Measurements from ENCODE around the gene TMEFF2. TPM values are rescaled to one million over a fixed set of nuclear protein-coding genes. Genes with fewer than 3 reads are reported as not detected.
"Not testable (repeated sequence)": the region's sequence is repeated elsewhere in the genome, so short reads cannot be mapped to it uniquely, and the experiment has no call there.

The TMEFF2 gene
- total RNA-seq, 1 experiment from 2014 or later: 72.6 TPM

DNA sequence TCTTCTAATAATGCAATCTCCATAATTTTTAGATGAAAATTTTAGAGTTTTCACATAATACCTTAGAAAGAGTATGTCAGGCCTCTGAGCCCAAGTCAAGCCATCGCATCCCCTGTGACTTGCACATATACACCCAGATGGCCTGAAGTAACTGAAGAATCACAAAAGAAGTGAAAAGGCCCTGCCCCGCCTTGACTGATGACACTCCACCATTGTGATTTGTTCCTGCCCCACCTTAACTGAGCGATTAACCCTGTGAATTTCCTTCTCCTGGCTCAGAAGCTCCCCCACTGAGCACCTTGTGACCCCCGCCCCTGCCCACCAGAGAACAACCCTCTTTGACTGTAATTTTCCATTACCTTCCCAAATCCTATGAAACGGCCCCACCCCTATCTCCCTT, 64.4 kb downstream of the TMEFF2 start:
- DNase-seq (ENCODE audit: low read depth): not testable (repeated sequence)

DNA sequence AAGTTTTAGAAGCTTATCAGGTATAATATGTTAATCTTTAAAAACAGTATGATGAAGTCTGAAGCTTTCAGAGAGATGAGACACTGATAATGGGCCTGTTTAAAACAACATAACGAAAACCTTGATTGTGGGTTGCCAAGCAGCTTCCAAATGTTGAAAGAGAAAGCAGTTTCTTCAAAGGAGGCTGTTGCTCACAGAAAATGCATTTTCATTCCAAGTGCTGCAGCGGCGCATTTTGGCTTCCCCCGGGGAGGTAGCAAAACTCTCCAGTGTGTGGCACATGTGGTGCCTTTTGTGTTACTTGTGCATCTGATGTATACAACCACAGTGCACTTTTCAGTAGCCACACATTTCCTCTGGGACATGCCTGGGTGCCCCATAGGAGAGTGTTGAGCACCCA, 66.1 kb downstream of the TMEFF2 start:
- DNase-seq (ENCODE audit: low read depth): peak; percentile 68

DNA sequence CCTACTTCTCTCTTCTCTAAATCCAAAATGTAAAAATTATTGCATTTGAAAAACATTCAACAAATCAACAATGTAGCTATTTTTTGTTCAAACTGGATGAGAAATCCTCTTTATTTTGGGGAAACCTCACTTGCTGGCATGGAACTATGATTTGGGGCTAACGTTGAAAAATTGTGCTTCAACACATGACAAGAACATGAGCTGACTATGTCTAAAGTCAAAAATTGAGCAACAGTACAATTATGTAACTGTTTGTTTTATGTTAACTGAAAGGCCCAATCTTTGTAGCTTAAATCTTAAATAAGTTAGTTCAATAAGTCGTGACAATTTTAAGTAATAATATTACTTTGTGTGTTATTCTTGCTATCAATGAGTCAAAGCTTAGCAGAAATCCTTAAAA, 67.3 kb downstream of the TMEFF2 start:
- peak; percentile 38 for DNase-seq (ENCODE audit: low read depth)

DNA sequence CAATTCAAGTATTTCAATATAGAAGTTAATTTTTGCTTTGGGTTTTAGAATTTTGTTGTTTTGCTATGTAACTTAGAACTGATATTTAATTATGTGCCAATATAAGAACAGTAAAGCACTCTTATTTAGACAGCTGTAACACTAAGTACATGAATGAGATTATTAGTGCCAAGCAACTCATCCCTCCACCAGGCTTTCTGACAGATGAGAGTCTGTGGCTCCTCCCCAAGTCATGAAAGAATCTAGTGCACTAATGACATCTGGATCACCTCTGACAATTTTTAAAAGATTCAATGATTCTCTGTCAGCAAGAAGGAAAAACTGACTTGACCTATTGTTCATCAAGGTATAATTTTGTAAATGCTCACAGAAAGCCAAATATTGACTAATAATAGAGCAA, 67.8 kb downstream of the TMEFF2 start:
- DNase-seq (ENCODE audit: low read depth): peak; percentile 80

DNA sequence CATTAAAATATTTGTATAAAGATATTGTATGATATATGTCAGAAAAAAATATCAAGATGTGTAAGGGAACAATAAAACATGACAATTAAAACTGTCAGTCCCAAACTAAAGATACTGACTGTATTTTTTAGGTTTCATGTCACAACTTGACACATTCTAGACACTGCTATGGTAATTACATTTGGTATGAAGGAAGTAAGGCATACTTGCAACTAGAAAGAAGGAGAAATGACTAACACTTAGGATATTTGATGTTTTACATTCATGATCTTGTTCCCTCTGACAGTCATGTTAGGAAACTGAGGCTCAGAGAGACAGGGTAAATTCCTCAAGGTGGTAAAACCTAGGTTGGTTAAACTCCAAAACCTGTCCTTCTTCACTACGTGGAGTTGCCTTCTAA, 68.3 kb downstream of the TMEFF2 start:
- DNase-seq (ENCODE audit: low read depth): no peak

DNA sequence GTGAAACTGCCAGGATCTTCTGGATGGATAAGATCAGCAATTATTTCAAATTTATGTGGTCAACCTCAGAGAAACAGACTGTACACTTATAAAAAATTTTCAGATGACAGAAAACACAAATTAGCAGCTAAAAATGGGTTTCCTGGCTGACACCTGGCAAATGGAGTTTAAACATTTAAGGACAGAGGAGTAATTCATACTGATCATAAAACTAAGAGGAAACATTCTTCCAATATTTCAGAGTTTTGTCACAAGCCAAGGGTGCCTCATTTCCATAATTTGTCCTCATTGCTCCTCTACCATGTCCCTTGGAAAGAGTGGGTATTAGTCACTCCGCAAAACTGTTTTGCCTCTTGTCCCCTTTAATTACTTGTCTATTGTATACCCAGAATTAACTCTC, 70.2 kb downstream of the TMEFF2 start:
- DNase-seq (ENCODE audit: low read depth): peak; percentile 81

DNA sequence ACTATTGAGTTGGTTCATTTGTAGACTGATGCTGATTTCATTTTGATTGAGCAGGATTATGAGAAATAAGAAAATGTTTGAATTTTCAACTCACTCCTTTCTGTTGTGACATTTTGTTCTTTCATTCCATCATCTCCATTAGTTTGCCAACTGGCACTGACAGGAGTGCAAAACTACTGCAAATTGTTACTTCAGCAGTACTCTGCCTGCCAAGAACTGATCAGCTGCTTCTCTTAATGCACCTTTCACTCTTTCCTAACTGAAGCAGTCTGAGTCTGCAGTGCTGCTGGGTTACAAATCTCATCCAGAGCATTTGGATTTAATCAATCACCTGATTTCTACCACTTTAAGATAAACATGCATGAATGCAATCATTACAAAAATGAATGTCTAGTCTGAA, 70.9 kb downstream of the TMEFF2 start:
- DNase-seq (ENCODE audit: low read depth): peak; percentile 64

DNA sequence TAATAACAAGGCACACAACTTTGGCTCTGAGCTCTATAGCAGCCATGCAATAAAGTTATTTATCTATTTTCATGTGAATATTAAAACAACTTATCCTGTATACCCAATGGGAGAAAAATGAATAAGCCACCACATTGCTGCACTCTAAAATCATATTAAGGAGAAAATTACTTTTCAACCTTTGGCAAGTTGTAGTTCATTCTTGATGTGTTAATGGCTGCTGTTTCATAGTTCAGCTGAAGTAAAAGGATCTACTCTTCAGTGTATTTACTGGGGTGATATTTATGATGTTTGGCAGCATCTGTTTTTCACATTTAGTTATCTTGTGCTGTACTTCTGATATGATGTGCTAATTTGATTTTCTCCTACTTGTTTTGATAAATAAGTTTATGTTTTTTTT, 71.8 kb downstream of the TMEFF2 start:
- DNase-seq (ENCODE audit: low read depth): no peak

DNA sequence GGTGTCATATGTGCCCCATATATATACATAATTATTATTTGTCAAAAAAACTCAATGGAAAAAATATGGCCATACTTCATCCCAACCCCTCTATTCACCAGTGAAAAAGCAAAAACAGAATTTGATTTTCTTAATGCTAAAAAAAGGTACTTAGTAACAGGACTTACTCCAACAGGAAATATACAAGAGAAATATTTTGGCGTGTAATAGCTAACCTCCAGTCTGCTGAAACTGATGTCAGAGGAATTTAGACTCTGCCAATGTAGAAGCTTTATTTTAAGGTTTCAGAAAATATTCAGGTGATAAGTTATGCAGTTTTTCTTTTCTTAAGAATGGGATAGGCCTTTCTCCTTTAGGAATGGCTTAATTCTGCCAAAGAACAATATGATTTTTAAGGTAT, 72.6 kb downstream of the TMEFF2 start:
- no peak for DNase-seq (ENCODE audit: low read depth)

DNA sequence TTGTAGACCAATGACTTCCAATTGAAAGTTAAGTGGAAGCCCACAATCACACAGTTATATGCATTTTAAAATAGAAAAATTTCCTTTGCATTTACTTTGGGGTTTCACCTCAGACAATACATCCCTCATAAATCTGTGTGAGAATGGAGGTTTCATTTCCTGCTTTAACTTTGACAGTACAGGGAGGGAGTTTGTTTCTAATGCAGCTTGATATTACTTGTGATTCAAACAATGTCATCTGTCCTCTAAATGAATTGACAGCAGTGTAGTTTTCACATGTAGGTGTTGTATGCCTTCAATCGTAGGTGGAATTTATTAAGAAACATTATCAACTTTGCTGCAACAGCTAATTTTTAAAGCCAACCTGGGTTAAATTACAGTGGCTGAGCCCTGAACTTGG, 75.2 kb downstream of the TMEFF2 start:
- no peak for DNase-seq (ENCODE audit: low read depth)

DNA sequence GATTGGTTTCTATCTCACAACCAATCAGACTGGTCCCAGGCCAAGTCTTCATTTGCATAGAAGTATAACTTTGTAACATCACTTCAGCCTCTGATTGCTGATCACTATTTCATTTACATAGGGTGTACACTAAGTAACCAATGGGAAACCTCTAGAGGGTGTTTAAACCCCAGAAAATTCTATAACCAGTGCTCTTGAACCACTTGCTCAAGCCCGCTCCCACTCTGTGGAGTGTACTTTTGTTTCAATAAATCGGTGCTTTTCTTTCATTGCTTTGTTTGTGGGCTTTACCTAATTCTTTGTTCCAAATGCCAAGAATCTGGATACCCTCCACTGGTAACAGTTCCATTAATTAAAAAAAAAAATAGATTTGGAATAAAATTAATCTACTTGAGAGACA, 77.0 kb downstream of the TMEFF2 start:
- no peak for DNase-seq (ENCODE audit: low read depth)

DNA sequence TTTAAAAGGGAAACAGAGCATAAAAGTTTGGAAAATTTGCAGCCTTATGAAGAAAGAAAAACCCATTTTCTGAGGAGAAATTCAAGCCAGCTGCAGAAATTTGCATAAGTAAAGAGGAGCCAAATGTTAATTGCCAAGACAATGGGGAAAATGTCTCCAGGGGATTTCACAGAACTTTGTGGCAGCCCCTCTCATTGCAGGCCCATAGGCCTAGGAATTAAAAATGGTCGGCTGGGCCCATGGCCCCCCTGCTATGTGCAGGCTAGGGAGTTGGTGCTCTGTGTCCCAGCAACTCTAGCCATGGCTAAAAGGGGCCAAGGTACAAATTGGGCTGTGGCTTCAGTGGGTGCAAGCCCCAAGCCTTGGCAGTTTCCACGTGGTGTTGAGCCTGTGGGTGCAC, 83.2 kb downstream of the TMEFF2 start:
- not testable (repeated sequence) for DNase-seq (ENCODE audit: low read depth)

DNA sequence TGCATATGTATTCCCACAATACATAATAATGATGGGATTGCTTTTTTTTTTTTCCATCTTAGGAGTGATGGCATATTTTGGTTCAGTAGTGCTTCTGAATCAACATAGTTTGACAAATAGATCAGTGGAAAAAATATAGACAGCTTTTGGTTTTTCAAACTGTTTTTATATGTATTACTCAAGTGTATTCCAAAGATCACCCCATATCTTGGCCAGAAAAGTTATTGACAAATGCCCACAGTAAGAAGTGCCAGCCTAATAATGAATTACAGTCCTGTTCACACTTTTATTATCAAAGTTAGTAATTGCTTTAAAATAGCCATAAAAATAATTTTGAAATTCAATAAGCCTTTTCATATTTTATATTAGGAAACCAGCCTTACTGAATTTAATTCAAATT, 95.0 kb downstream of the TMEFF2 start:
- DNase-seq (ENCODE audit: low read depth): no peak

DNA sequence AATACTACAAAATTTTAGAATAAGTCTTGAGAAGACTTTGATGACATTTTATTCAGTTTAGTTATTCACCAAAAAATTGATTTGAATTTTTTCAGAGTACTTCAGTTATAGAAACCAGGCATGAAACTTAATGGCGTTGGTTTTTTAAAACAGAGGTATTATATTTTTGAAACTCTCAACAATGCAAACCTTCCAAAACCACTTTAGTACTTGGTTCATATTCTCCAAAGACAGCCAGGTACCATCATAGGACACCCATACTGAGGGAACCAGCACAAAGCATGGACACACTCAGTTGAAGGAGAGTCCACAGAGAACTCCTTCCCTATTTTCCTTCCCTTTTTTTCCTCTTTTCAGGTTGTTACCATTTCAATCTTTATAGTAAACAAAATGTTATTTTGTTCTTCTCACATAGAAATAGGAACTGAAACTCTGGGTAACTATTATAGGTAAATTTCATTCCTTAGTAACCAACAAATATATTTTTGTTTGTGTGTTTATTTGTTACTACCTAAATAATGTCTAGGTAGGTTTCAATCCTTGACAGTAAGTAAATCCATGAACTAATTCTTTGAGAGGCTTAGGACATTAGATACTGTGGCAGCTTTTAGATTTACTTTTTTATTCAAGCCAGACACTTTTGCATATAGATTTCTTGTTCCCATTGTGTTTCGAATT, 95.8 kb downstream of the TMEFF2 start:
- no peak for DNase-seq (ENCODE audit: low read depth)

DNA sequence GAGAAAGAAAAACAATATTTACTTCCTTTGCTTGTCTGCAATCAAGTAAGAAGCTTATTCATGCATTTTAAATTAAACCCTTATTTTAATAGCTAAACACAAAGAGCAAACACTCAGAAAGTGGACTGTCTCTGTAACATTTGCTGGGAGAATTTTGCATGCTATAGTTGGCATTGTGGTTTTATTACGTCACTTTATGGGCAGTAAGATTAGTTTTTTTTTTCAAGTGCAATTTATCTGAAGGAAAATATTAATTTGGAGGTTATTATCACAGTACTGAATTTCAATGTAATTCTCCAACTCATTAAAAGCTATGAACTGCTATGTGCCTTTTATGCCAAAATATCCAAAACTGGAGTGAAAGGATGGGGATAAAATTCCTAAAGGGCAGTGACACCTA, 103.3 kb downstream of the TMEFF2 start:
- peak; percentile 38 for DNase-seq (ENCODE audit: low read depth)

DNA sequence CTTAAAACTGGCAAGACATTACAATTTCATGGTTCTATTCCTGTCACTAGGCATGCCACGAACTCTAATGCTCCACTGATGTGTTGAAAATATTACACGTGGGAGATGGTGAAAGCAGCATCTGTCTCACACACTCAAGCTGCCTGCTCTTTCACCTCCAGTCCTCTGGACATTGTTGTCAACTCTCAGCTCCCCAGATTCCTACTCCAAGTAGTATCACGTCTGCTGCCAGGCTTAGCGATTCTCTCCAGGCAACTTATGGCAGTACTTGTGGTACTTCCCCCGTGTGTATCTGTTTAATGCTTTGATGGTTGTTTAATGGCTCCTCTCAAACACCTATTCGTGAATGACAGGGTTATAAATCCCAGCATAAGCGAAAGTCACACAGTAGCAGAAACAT, 103.8 kb downstream of the TMEFF2 start:
- peak; percentile 32 for DNase-seq (ENCODE audit: low read depth)

DNA sequence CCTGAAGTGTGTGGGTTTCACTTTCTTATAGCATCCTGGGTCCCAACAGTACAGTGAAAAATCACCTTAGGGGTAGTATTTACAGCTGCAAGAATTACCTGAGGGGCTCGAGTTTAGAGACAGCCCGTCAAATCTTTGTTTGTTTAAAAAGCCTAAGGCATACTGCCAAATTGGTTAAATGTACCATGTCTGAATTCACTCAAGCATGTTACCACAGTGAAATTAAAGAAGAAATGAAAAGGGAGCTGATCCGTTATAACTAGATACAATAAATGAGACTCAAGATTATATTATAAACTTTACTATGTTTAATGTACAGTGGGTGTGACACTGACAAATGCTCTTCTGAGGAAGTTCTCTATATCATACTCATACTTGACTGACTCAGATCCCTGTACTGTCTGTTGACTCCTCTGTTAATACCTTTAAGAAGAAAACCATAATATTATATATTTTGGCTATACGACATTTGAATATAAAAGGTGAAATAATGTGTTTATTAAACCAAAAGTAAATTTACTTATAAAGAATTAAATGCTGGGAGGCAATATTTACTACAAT, 107.3 kb downstream of the TMEFF2 start:
- no peak for DNase-seq (ENCODE audit: low read depth)

DNA sequence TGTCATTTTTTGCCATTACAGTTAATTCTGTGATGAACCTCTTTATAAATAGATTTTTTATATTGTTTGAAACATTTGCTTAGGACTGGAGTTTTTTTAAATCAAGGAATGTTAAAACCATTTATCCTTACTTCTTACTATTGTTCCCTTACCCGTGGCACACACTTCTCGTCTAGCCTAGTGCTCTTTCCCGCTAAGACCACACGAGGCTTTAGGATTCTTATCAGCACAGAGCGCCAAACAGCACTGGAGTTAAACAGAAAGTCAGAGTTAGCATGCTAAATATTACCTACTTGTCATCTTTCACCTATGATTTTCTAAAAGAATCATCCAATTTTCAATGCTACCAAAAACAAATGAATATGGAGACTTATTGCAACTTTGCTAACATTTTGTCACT, 112.6 kb downstream of the TMEFF2 start:
- DNase-seq (ENCODE audit: low read depth): no peak

DNA sequence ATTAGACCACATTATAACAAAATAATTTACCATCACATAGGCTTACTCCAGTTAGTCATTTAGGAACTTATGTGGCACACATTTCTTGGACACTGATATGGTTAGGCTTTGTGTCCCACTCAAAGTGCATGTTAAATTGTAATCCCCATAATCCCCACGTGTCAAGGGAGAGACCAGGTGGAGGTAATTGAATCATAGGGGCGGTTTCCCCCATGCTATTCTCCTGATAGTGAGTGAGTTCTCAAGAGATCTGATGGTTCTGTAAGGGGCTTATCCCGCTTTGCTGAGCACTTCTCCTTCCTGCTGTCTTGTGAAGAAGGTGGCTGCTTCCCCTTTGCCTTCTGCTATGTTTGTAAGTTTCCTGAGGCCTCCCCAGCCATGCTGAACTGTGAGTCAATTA, 114.6 kb downstream of the TMEFF2 start:
- DNase-seq (ENCODE audit: low read depth): not testable (repeated sequence)

DNA sequence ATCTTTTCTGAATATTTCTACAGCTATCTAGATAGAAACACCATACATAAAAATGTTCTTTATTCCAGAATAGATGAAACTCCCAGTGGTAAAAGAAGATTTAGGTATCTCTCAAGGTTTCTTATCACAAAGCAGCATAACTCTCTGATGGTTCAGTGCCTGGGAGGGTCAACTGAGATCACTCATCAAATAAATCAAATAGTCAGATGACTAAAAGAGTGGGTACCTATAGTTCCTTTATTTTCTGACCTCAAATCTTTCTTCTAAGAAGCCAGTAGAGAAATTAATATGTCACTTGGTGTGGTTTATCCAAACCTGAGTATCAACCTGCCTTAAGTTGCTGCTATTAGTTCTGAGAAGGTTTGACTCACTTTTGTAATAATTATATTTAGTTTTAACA, 120.9 kb downstream of the TMEFF2 start:
- no peak for DNase-seq (ENCODE audit: low read depth)

DNA sequence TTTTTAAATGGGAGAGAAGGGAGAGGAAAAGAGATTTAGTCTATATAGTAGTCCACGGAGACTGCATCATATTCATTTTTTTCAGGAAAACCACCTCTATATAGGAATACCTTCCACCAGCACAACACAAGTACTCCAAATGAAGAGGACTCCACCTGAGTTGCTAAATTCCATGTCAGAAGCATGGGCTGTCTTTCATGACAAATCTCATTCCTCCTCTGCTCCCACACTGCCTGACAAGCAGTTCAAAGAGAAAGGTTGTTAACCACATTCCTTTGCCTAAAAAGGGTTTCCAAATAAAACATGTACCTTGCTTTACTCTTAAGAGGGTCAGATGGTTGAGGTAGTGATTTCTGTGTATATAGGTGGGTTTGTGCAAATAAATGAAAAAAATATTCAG, 122.0 kb downstream of the TMEFF2 start:
- DNase-seq (ENCODE audit: low read depth): no peak

DNA sequence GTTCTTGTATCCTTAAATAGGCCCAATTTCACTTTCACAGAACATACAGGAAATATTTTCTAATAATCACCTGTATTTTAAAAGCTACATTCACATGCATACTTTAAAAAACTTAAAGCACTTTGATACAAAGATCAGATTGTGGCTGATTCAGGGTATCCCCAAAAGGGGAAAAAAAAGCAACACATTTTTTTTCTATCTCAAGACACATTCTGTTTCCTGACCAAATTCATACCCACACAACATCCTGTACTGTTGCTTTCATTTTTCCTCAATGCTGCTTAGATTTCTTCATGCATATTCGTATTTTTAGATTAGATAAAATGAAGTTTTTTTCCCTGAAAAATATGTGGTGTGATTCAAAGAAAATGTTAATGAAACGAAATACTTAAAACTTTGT, 122.5 kb downstream of the TMEFF2 start:
- no peak for DNase-seq (ENCODE audit: low read depth)

DNA sequence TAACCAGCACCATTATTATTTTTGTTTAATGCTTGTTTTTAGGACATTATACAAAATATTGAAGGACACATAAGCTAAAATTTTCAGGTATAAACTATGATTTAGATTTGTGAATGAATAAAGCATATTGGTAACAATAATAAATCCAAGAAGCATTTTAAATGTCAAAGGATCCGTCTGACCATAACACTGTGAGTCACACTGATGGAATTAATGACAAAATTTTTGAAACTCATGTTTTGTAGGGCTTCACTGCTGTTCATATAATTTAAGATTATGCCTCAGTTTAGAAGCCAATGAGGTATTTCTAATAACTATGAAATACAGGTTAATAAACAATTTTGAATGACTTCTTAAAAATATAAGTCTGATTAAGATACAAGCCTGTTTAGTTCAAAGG, 124.6 kb downstream of the TMEFF2 start:
- DNase-seq (ENCODE audit: low read depth): peak; percentile 47

DNA sequence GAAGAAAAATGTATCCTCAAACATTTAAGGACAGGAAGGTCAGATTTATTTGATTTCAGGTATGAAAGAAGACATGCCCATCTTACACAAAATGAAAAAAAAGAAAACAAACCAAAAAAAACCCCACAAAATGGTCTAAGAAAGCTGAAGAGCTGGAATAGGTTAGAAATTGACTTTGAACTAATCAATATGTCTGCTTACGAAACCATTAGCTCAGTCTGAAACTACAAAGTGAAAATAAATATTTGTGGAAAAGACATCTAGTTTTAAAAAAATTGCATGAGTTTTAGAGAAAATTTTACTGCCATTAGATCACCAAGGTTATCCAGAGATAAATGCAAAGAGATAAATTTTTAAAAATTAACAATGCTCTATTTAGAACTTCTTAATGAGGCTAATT, 125.3 kb downstream of the TMEFF2 start:
- no peak for DNase-seq (ENCODE audit: low read depth)

Data from LHCN-M2 (cell line).